Activated CD4-positive, alpha-beta memory T cell treated with anti-CD3 and anti-CD28 coated beads for 36 hours (primary cell): ENCODE results near the gene B4GALT5. TPM values are rescaled to one million over a fixed set of nuclear protein-coding genes. Genes with fewer than 3 reads are reported as not detected.
"Not testable (repeated sequence)": the region's sequence is repeated elsewhere in the genome, so short reads cannot be mapped to it uniquely, and the experiment has no call there.

Experiments used
- CTCF ChIA-PET: fragments of 350-600 bp; sonication (Branson Sonifier 250); formaldehyde crosslinking; loops from one replicate; lab custom pipeline; 2021; ENCODE audit warnings: antibody characterized with exemption, inconsistent platforms; lab: Charles Lee
- POLR2A ChIA-PET: fragments of 350-600 bp; sonication (Branson Sonifier 250); formaldehyde crosslinking; loops from one replicate; lab custom pipeline; 2021; ENCODE audit warnings: antibody characterized with exemption; lab: Charles Lee
- DNase-seq: peaks from one replicate; pipeline ENCODE4 v3.0.0-alpha.2; 2020
- H3K27ac Mint-ChIP-seq: one replicate; pipeline ENCODE4 v1.8.0; 2021; ENCODE audit warnings: mixed read lengths
- H3K27me3 Mint-ChIP-seq: one replicate; pipeline ENCODE4 v1.8.0; 2021; ENCODE audit warnings: mixed read lengths
- H3K36me3 Mint-ChIP-seq: one replicate; pipeline ENCODE4 v1.8.0; 2021; ENCODE audit warnings: mixed read lengths
- H3K4me1 Mint-ChIP-seq: one replicate; pipeline ENCODE4 v1.8.0; 2021; ENCODE audit warnings: low read depth, mixed read lengths
- H3K4me3 Mint-ChIP-seq: one replicate; pipeline ENCODE4 v1.8.0; 2021; ENCODE audit warnings: mild to moderate bottlenecking, mixed read lengths
- H3K9me3 Mint-ChIP-seq: one replicate; pipeline ENCODE4 v1.8.0; 2021; ENCODE audit warnings: mixed read lengths
- intact Hi-C: fragments of 100-400 bp; cut with micrococcal nuclease; formaldehyde crosslinking; loops from one replicate; pipeline ENCODE4 v1.15.1; 2023
- total RNA-seq, 2 experiments: library from RNA; stranded (reverse); gene quantifications; one replicate each; pipeline ENCODE4 v1.2.3, GENCODE V29; 2021

The B4GALT5 gene
- total RNA-seq, 2 experiments from 2014 or later: 20.9 to 21.4 TPM

- no peaks in the 10 kb centered on the region for H3K27me3 Mint-ChIP-seq
- peaks cover 50% of the 10 kb centered on the region for H3K4me1 Mint-ChIP-seq
- no peak overlapping the region for H3K27ac Mint-ChIP-seq
- peak overlapping the region; percentile 6 for H3K4me3 Mint-ChIP-seq
- intact Hi-C loops: loop anchor here (5.0 kb wide), 3 partner anchors 44 to 104 kb away; partner anchors contain the start of gene SLC9A8
- H3K9me3 Mint-ChIP-seq: no peaks in the 10 kb centered on the region
- H3K36me3 Mint-ChIP-seq: no peaks in the 10 kb centered on the region
- DNase-seq: no peak
- CTCF ChIA-PET: interaction anchor here (0.8 to 1.0 kb wide), 2 partner anchors 24 to 134 kb away, joined by 3 to 5 read pairs; no protein-coding TSS in a partner anchor
- POLR2A ChIA-PET: no interaction called here
These were observed 2.6 kb downstream of the B4GALT5 start for GRCh38 chr20:49710971-49711666.

DNA sequence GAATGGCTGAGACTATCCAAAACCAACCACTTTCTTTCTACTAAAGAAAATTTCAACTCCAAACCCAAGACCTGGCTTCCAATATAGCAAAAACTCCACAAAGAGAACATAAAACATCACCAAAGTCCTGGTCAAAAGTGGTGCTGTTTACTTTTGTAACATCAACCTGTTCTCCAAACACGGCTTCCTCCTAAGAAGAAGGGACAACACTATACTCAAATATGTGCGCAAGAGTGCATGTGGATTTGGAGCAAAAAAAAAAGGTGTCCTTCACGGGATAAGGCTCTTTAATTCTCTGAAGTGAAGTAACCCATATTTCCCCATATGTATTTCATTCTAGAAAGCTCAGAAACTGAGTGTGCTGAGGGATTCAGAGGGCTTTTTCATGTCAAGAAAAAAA is 6.6 kb downstream of the B4GALT5 start:
- H3K4me1 Mint-ChIP-seq: peaks cover 55% of the 10 kb centered on the region
- no peak for DNase-seq
- POLR2A ChIA-PET: no interaction called here
- no peaks in the 10 kb centered on the region for H3K36me3 Mint-ChIP-seq
- no peak overlapping the region for H3K4me3 Mint-ChIP-seq
- H3K9me3 Mint-ChIP-seq: no peaks in the 10 kb centered on the region
- no peak overlapping the region for H3K27ac Mint-ChIP-seq
- H3K27me3 Mint-ChIP-seq: no peaks in the 10 kb centered on the region
- intact Hi-C loops: no loop called here
- CTCF ChIA-PET: no interaction called here

GRCh38 chr20:49706630-49707091 is 7.0 kb downstream of the B4GALT5 start:
- intact Hi-C loops: no loop called here
- Mint-ChIP-seq H3K36me3 (no peaks in the 10 kb centered on the region), H3K27ac (no peak overlapping the region), H3K4me3 (no peak overlapping the region), H3K4me1 (peaks cover 55% of the 10 kb centered on the region), H3K9me3 (no peaks in the 10 kb centered on the region), H3K27me3 (no peaks in the 10 kb centered on the region)
- POLR2A ChIA-PET: no interaction called here
- CTCF ChIA-PET: interaction anchor here (0.8 kb wide), 1 partner anchor 98 kb away, joined by 3 read pairs; no protein-coding TSS in a partner anchor
- DNase-seq: no peak

DNA sequence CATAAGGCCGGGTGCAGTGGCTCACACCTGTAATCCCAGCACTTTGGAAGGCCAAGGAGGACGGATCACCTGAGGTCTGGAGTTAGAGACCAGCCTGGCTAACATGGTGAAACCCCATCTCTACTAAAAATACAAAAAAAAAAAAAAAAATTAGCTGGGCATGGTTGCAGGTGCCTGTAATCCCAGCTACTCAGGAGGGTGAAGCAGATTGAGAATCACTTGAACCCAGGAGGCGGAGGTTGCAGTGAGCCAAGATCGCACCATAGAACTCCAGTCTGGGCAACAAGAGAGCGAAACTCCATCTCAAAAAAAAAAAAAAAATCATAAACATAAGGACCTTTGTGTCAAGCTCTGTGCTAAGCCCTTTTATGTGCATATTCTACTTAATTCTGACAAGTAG is 7.8 kb downstream of the B4GALT5 start:
- H3K4me3 Mint-ChIP-seq, intact Hi-C loops, DNase-seq, H3K27me3 Mint-ChIP-seq, POLR2A ChIA-PET, H3K9me3 Mint-ChIP-seq, H3K27ac Mint-ChIP-seq, H3K36me3 Mint-ChIP-seq: not testable (repeated sequence)
- CTCF ChIA-PET: interaction anchor here (0.6 to 0.8 kb wide), 2 partner anchors 11 to 97 kb away, joined by 3 to 5 read pairs; no protein-coding TSS in a partner anchor
- peaks cover 55% of the 10 kb centered on the region for H3K4me1 Mint-ChIP-seq

GRCh38 chr20:49705358-49705757 is 8.3 kb downstream of the B4GALT5 start:
- ChIA-PET CTCF (interaction anchor here (0.6 kb wide), 2 partner anchors 12 to 214 kb away, joined by 3 to 5 read pairs; no protein-coding TSS in a partner anchor), POLR2A (no interaction called here)
- H3K27me3 Mint-ChIP-seq: no peaks in the 10 kb centered on the region
- no peaks in the 10 kb centered on the region for H3K36me3 Mint-ChIP-seq
- H3K4me3 Mint-ChIP-seq: no peak overlapping the region
- intact Hi-C loops: no loop called here
- H3K9me3 Mint-ChIP-seq: no peaks in the 10 kb centered on the region
- H3K27ac Mint-ChIP-seq: no peak overlapping the region
- DNase-seq: peak; percentile 37
- peaks cover 55% of the 10 kb centered on the region for H3K4me1 Mint-ChIP-seq

- H3K27me3 Mint-ChIP-seq: no peaks in the 10 kb centered on the region
- no peaks in the 10 kb centered on the region for H3K36me3 Mint-ChIP-seq
- no peak overlapping the region for H3K27ac Mint-ChIP-seq
- DNase-seq: no peak
- POLR2A ChIA-PET: no interaction called here
- H3K9me3 Mint-ChIP-seq: no peaks in the 10 kb centered on the region
- intact Hi-C loops: no loop called here
- H3K4me1 Mint-ChIP-seq: peaks cover 57% of the 10 kb centered on the region
- no peak overlapping the region for H3K4me3 Mint-ChIP-seq
- CTCF ChIA-PET: interaction anchor here (0.6 kb wide), 1 partner anchor 214 kb away, joined by 3 read pairs; no protein-coding TSS in a partner anchor
These were observed 8.7 kb downstream of the B4GALT5 start for GRCh38 chr20:49704932-49705336.

- Mint-ChIP-seq H3K27ac (peak overlapping the region; percentile 44), H3K4me1 (peaks cover 70% of the 10 kb centered on the region), H3K27me3 (no peaks in the 10 kb centered on the region), H3K4me3 (no peak overlapping the region), H3K9me3 (no peaks in the 10 kb centered on the region), H3K36me3 (peaks cover 2% of the 10 kb centered on the region)
- DNase-seq: no peak
- ChIA-PET CTCF (no interaction called here), POLR2A (interaction anchor here (0.6 to 1.5 kb wide), 2 partner anchors 23 to 156 kb away, joined by 3 to 9 read pairs; no protein-coding TSS in a partner anchor)
- intact Hi-C loops: no loop called here
These were observed 11.8 kb downstream of the B4GALT5 start for GRCh38 chr20:49701916-49702315.

DNA sequence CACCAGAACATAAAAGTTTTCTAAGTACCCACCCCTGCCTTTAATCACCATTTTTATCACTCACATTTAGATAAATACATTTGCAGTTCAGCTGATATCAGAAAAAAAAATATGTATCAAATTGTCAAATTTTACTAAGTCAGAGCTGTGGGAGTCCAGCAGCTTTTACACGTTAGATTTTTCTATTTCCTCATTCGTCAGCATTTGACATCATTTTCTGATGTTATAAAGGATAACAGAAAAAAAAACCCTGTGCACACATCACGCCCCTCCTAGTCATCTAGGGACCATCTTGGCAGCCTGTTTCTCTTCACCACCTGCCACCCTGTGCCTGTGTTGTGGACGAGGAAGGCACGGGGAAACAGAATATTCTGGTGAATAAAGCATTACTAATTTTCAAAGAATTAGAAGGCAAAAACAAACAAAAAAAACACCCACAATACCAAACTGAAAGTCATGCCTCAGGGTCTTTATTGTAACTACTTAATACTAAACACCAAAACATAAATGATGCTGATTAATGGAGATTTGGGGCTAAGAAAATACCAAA is 12.4 kb downstream of the B4GALT5 start:
- Mint-ChIP-seq H3K27ac (peak overlapping the region; percentile 44), H3K4me1 (peaks cover 68% of the 10 kb centered on the region), H3K9me3 (no peaks in the 10 kb centered on the region), H3K4me3 (no peak overlapping the region), H3K36me3 (peaks cover 2% of the 10 kb centered on the region), H3K27me3 (no peaks in the 10 kb centered on the region)
- POLR2A ChIA-PET: interaction anchor here (1.5 kb wide), 1 partner anchor 22 kb away, joined by 9 read pairs; no protein-coding TSS in a partner anchor
- DNase-seq: peak; percentile 66
- intact Hi-C loops: no loop called here
- CTCF ChIA-PET: interaction anchor here (0.6 kb wide), 1 partner anchor 160 kb away, joined by 3 read pairs; no protein-coding TSS in a partner anchor

DNA sequence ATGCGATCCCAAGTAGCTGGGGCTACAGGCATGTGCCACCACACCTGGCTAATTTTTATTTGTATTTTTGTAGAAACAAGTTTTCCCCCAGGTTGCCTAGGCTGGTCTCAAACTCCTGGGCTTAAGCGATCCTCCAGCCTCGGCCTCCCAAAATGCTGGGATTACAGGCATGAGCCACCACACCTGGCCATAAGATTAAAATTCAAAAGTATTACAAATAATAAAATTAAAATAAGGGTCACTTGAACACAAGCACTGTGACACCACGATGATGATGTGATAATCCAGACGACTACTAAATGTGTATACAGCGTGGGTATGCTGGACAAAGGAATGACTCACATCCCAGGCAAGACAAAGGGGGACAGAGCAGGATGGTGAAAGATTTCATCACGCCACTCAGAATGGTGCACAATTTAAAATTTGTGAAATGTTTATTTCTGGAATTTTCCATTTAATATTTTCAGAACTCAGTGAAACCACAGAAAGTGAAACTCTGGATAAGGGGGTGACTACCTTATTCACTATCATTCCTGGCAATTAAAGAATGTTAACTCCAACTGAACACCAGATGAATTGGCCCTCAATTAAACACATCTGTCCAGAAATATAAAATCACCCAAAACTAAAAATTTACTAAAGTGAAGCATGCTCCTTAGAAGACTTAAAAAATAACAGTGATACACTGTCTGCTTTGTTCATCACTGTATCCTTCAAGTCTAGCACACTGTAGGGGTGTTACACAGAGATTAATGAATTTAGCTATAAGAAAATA is 13.1 kb downstream of the B4GALT5 start:
- ChIA-PET POLR2A (interaction anchor here (0.8 to 1.5 kb wide), 2 partner anchors 22 to 106 kb away, joined by 4 to 9 read pairs; no protein-coding TSS in a partner anchor), CTCF (no interaction called here)
- intact Hi-C loops: no loop called here
- DNase-seq: no peak
- H3K27me3 Mint-ChIP-seq: no peaks in the 10 kb centered on the region
- H3K9me3 Mint-ChIP-seq: no peaks in the 10 kb centered on the region
- no peak overlapping the region for H3K4me3 Mint-ChIP-seq
- H3K36me3 Mint-ChIP-seq: peaks cover 2% of the 10 kb centered on the region
- H3K27ac Mint-ChIP-seq: peak overlapping the region; percentile 44
- peaks cover 69% of the 10 kb centered on the region for H3K4me1 Mint-ChIP-seq

- Mint-ChIP-seq H3K4me3 (no peak overlapping the region), H3K4me1 (peaks cover 67% of the 10 kb centered on the region), H3K36me3 (peaks cover 2% of the 10 kb centered on the region), H3K27ac (peak overlapping the region; percentile 75), H3K27me3 (no peaks in the 10 kb centered on the region), H3K9me3 (no peaks in the 10 kb centered on the region)
- CTCF ChIA-PET: interaction anchor here (0.9 kb wide), 1 partner anchor 21 kb away, joined by 3 read pairs; no protein-coding TSS in a partner anchor
- DNase-seq: peak; percentile 44
- POLR2A ChIA-PET: interaction anchor here (0.8 kb wide), 1 partner anchor 105 kb away, joined by 4 read pairs; no protein-coding TSS in a partner anchor
- intact Hi-C loops: loop anchor here (1.0 to 5.0 kb wide), 3 partner anchors 13 to 108 kb away; partner anchors contain the start of gene B4GALT5
These were observed 14.3 kb downstream of the B4GALT5 start for GRCh38 chr20:49699200-49699992.

DNA sequence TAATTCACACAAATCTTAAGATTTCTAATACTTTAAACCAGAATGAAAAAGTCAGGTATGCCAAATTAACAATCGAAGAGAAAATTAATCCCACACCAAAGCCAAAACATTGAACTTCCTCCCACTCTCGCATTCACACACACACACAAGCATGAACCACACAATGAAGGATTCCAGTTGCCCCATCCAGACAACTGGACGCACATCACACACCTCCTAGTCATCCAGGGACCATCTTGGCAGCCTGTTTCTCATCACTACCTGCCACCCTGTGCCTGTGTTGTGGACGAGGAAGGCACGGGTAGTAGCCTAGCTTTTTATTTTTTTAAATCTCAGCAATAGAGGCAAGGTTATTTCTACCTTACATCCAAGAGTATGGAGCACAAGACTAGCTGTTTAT is 15.2 kb downstream of the B4GALT5 start:
- ChIA-PET CTCF (interaction anchor here (0.6 to 0.9 kb wide), 3 partner anchors 20 to 181 kb away, joined by 3 read pairs; no protein-coding TSS in a partner anchor), POLR2A (interaction anchor here (0.8 kb wide), 1 partner anchor 15 kb away, joined by 4 read pairs; the partner anchor contains the start of gene B4GALT5)
- peak overlapping the region; percentile 23 for H3K4me3 Mint-ChIP-seq
- H3K27ac Mint-ChIP-seq: peak overlapping the region; percentile 75
- DNase-seq: no peak
- intact Hi-C loops: loop anchor here (2.0 to 5.0 kb wide), 2 partner anchors 14 to 109 kb away; partner anchors contain the start of gene B4GALT5
- no peaks in the 10 kb centered on the region for H3K9me3 Mint-ChIP-seq
- H3K36me3 Mint-ChIP-seq: peaks cover 2% of the 10 kb centered on the region
- H3K27me3 Mint-ChIP-seq: no peaks in the 10 kb centered on the region
- peaks cover 68% of the 10 kb centered on the region for H3K4me1 Mint-ChIP-seq
